HG02840 (cell line): ENCODE measurements around the gene EGFR.

Source experiments
- ATAC-seq: cut with Tn5 transposase; IDR thresholded peaks from one replicate; pipeline ENCODE4 v1.9.1; 2021; ENCODE audit warnings: mild to moderate bottlenecking, moderate library complexity, moderate number of reproducible peaks; ENCODE audit not compliant: unreplicated experiment, low FRiP score

The EGFR gene

DNA sequence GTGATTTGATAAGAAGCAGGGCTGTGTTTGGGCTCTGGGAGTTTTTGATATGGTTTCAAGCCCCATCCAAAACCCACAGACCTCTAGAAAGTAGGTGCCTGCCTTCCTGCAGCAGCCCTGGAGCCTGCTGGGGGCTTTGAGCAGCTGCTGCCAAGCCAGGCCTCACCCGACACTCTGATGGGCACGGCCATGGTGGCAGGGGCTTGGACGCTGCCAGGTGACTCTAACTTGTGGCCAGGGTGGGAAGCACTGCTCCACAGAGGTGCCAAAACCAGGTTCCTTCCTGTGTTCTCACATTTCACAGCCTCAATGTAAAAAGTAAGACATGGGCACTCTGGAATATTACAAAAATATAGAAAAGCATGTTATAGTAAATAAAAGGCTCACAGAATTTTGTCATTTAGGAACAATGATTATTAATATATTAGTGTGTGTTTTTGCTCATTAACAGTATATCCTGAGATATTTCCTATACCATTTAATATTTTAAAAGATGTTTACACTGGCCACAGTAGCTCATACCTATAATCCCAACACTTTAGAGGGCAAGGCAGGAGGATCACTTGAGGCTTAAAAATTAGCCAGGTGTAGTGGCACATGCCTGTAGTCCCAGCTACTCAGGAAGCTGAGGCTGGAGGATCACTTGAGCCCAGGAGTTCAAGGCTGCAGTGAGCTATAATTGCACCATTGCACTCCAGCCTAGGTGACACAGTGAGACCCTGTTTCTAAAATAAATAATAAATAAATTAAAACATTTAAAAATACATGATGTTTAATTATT, 95.1 kb downstream of the EGFR start:
- no peak for ATAC-seq

DNA sequence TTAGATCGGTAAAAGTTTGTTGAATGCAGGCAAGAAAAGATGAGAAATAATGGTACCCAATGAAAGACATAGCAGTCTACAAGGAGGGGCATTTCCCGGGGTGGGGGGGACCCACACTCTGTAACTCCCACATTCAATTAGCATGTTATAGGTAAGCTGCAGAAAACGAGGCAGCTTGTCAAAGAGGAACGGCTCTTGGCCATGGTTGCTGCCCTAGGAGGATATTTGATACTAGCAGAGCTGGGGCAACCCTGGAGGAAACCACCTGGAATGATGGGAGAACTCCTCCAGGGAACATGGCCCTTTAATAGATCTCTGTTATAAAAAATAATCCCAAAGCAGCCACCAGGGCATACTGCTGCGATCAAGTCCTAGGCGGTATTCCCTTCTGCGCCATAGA, 98.5 kb downstream of the EGFR start:
- ATAC-seq = no peak

DNA sequence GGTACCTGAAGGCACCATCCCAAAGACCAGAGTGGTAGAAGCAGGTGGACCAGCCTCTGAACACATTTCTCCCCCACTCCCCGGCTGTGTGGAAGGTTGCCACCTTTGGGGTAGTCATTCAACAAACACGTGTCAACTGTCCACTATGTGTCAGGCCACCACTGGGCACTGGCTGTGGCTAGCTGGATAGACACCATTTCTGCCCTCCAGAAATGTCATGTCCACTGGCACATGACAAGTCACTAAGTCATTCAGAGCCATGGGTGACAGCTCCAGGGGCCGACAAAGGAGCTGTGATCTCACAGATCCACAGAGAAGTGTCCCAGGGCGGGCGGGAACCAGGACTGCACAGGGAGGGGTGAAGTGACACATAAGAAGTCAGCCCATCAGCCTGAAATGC, 99.6 kb downstream of the EGFR start:
- no peak for ATAC-seq

DNA sequence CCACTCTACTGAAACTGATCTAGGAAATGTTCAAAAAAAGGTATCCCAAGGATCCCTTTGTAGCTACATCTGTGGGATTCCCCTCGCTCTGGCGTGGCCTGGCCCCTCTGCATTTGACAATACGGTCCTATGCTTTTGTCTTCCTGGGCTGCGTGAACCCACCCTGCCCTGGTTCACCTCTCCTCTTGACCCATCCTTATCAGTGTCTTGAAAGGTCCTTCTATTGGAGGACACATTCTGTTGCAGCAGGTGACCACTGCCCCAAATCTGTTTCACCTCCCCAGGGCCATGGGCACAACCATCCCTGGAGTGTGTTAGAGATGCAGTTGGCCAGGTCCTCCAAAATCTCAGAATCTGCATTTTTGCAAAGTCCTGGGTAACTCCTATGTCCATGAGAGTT, 100.8 kb downstream of the EGFR start:
- no peak for ATAC-seq

DNA sequence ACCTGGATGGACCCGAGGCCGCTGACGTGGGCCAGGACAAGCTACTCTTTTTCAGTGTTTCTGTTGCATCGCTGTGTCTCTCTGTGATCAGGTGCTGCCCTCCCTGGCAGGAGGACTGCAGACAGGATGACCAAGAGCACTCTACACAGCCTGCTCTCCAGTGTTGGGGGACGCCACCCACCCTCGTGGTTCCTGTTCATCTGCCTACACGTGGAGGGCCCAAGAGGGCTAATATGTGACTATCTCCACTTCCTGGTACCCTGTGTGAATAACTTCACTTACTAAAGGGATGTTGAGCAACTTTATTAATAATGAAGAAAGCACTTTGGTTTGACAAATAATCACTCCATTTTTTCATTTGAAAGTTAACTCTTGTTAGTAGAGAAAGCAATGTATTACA, 101.3 kb downstream of the EGFR start:
- ATAC-seq = no peak

DNA sequence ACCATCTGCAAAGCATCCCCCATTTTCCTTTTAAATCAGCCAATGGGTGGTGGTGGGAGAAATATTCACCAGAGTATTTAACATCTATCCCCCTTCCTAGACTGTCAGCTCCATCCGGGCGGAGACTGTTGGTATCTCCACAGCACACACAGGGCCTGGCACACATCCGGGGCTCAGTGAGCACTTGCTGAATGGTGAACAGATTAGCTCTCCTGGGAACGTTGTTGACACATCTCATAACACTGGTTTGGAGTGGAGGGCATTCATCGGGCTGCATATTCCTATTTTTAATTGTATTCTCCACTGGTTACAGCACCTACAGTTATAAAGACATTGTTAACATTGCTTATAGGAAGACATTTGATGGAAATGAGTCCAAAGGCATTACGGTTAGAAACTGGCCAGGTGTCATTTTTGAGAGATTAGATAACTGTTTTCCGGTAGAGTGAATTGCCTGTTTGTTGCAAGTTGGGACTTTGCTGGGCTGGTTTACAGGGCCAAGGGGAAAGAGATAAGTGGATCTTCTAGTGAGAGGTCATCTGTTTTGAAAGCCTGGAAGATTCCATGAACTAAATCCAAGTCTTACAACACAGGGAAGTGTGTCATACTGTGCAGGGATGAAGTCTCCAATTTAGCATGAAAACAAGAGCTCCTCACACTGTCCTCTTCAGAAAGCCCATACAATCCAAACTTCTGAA, 101.8 kb downstream of the EGFR start:
- no peak for ATAC-seq

DNA sequence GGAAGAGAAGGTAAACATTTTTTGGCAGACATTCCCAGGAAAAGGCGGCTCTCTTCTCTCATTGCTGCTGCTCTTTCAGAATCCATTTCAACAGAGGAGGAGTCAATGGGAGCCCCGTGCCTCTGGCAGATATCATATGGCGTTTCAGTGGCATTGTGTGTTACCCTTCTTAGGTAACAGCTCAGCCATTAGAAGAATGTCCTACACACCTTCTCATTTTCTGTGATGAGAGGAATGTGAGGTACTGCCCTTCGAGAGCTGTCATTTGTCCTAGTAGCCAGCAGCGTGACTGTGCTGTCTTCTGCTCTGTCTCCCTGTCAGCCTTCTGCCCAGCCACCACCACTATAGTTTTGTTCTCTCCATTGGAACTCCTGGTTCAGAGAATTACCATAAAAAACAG, 102.4 kb downstream of the EGFR start:
- ATAC-seq = no peak

DNA sequence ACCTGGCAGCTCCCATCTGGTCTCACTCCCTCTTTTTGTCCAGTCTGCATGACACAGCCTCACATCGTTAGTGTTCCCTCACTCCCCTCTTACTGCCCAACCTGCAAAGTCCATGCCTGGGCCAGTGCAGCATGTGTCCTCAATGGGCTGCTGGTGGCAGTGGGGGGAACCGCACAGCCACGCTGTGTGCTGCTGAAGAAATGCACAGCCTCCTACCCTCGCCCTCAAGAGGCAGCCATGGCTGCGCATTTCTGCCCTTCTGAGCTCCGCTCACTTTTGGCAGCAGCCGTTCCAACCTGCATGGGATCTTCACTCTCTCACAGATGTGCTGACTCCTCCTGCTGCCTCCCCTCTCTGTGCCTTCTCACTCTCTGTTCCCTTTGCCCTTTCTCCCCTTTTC, 103.4 kb downstream of the EGFR start:
- ATAC-seq = no peak

DNA sequence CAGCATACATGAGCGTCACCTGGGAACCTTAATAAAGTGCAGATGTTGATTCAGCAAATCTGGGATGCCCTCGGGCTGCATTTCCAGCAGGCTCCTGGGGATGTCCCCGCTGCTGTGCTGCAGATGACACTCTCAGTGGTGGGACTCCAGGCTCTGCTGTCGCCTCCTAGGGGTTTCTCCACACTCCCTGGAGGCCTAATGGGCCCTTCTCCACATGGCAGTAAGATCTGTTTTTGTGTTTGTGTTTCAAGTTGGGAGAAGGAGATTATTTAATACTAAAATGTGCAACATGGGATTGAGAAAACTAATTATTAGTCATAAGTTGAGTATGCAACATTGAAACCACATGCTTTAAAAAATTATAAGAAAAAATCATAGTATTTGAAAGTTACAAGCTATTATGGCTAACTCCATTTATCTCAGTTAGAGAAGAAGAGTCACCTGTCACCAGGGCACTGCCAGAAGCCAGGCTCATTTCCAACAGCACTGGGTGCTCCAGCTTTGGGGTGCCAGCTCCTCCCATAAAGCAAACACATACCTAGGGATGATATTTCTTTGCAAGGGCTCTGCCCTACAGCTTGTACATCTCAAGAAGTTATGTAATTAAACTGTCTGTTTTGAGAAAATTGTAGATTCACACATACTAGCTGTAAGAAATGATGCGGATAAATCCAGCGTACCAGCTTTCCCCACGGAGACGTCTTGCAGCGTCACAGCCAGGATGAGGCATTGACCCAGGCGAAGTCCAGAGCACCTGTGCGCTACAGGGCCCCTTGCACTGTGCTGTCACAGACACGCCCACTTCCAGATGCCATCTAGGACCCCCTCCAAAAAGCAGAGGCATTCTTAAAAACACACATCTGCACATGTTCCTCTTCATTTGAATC, 106.4 kb downstream of the EGFR start:
- no peak for ATAC-seq

DNA sequence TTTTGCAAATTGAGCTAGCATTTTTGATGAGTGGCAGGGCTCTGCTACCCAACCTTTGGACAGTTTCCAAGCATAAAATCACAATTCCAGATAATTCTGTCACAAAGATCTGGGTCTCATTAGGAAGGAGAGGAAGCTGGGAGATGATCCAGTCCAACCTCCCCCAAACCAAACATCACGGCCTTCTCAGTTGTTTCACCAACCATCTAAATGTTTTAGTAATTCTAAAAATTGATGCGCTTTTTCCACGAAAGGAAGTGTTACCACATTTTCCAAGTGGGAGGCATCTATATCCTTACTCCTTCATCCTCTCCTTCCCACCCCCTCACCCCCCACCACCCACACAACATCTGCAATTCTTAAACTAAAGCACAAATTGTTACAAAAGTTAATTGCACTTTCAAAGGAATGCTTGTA, 108.3 kb downstream of the EGFR start:
- no peak for ATAC-seq

DNA sequence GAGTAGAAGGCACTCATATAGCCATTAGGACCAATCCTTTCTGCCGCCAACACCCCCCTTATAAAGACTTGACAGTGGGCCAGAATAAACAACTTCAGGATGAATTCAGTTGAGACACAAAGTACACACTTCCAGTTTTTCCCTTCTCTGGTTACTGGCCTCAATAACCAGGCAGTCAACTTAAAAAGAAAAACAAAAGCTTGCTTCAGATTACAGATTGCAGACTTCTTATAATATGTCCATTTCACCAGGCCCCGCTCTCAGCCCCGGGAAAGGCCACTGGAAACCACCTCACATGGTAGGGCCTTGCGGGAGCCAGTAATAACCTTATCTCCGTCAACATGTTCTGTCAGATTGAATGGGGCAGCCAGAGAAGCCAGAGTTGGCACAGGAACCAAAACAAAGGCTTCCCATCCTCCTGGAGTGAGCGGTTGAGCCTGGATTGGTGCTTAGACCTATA, 108.8 kb downstream of the EGFR start:
- no peak for ATAC-seq

DNA sequence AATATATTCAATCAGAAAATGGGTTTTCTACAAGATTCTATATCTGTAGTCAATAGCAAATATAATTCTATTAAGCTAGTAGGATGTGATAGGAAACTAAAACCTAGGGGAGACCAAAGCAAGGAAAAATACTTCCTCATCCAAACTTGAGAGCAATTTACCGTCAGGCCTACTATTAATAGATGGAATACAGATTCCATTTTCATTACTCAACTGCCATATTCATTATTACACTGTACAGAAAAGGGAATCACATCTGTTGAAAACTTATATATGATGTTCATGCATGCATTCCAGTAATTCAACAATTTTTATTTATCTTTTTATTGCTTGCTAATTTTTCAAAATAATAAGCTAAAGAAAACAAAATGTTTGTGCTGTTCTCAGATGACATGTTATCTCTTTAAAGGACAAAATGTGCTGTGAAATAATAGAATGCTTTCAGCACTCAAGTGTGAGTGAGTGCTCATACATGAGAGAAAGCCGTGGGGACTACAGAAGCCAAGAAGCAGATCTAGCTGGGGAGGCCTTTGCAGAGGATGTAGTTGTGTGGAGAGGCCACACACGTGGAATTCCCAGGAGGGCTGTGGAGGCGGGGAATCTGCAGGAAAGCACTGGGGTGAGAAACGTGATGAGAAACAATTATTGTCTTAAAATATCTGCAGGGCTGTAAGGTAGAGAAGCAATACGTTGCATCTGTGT, 110.0 kb downstream of the EGFR start:
- ATAC-seq = no peak

DNA sequence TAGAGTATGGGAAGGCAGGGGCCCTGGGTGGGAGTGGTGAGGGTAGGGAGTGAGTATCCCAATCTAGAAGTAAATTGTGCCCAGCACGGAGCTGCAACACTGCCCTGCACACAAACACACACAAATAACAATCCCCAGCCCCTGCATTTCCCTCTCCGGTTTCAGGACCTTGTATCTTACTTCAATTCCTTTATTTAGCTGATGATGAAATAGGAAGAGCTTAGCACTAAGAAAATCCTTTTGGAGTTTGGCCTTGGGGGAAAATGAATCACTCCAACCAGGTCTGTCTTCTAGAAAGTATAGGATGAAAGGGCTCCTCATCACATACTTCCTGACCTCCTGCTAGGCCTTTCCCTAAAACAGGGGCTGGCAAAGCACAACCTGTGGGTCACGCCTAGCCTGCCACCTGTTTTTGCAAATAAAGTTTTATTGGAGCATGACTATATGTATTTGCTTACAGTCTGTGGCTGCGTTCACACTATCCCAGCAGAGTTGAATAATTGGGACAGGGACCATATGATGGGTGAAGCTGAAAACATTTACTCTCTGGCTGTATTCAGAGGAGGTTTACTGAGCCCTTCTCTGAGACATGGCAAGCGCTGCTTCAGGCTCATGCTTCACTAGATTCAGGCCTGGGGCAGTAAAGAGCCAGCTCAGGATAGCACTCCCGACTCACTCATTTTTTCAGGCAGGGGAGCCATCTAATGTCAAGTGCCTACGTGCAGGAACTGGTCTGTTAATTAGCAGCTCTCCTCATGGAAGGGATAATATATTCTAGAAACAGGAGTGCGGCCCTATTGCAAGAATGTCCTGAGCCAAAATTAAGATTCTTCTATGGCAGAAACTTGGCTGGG, 111.0 kb downstream of the EGFR start:
- ATAC-seq = no peak

DNA sequence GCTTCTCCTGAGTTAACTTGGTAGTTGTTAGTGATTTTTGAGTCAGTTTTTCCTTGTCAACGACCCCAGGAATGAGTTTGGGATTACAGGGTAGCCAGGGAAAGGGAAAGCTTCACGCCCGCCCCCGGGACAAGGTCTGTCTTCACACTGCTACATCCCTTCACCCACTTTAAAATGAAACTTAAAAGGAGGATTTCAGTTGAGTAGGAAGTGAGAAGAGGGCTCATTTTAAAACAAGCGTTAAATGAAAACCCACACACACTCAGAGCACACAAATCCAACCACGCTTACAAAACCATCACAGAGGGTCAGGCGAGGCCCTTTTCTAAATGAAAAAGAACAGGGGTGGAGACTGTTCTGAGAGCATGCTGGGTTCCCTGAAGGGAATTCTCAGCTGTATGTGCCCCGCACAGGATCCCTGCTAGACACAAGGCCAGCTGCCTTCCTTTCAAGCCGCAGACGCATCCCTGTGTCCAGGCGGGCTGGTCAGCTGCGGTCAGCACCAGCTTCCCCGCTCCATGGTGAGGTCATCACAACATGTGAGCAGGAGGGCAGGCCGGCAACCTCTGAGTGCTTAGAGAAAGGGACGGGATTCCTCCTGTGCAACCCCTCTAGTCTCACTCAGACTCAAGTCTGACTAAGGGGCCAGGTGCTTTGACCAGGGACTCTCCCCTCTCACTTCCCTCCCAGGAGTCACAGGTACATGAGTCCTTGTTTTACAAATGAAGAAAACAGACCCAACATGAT, 111.8 kb downstream of the EGFR start:
- ATAC-seq = no peak

DNA sequence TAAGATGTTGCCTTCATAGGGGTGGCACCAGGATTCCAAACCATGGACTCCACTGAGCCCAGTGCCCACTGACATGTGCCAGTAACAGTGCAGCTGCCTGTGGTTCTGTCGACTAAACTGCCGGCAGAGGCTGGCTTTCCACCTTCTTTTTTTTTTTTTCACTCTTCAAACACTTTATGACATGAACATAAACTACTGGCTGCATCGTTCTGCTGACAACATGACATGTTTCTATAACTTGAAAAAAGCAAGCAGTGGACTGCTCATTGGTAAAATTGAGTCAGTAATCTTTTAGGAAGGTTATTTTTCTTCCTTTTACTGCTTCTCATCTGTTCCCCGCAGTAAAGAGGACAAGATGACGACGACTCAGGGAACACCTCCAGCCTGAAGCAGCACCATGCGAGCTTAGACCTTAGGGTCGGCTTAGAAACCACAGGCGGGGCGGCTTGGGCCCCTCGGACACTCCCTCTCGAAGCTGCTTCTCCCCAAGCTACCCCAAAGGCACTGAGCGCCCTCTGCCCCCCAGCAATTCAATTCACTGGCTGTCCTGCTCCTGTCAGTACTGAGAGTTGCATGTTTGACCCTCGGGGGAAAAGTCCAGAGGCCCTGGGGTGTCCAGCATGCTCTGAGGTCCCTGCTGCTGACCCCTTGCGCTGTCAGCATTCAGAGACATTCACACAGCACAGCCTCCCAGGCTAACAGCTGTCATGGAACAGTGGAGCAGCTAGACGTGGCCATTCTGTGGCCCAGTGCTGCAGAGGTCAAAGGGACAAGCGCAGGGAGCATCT, 112.5 kb downstream of the EGFR start:
- ATAC-seq = no peak

DNA sequence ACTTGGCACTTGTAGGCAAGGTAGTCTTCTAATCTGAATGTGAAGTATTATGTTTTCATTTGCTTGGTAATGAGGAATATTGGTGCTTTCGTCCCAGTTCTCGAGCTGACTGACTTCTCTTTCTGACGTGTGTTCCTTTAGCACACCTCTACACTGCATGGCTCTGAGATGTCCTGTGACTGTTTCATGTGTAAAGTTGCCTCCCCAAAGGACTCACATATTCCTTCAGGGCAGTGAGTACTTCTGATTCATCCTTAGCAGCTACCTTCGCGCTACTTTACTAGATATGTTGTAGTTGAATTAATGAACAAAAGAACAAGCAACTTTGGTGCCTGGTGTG, 113.7 kb downstream of the EGFR start:
- no peak for ATAC-seq

DNA sequence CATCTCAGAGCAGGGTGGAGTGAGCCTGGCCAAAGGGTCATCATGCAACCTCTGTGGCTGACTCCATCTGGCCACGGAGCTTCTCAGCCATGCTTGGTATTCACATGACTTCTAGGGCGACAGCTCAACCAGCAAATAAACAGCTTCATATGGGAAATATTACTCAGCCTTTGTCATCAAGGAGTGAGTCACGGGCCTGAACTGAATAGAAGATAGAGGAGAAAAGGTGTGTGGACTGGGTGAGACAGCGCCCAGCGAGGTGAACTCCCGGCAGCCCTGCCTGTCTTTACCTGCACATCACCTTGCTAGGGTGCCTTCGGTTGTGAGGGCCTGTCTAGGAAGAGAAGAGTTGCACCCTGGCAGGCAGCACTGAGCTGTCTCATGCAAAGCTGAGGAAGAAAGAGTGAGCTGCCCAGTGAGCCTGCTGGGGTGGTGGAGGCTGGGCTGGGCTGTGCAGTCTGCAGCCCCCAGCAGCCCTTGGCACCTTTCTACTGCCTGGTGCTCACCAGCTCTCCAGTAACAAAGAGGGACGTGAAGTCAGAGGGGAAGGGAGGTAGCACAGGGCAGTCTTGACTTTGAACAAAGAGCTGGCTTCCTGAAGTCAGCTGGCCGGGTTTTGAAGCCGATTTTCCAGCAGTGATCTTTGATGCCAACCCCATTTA, 114.2 kb downstream of the EGFR start:
- ATAC-seq = no peak
